HG03066 (cell line): ENCODE data around the gene TICRR.
"Not testable (repeated sequence)": the region's sequence is repeated elsewhere in the genome, so short reads cannot be mapped to it uniquely, and the experiment has no call there.

Experiments
- ATAC-seq: cut with Tn5 transposase; IDR thresholded peaks from one replicate; pipeline ENCODE4 v1.9.1; 2021; ENCODE audit warnings: low read depth; ENCODE audit not compliant: unreplicated experiment

Gene TICRR, protein sequence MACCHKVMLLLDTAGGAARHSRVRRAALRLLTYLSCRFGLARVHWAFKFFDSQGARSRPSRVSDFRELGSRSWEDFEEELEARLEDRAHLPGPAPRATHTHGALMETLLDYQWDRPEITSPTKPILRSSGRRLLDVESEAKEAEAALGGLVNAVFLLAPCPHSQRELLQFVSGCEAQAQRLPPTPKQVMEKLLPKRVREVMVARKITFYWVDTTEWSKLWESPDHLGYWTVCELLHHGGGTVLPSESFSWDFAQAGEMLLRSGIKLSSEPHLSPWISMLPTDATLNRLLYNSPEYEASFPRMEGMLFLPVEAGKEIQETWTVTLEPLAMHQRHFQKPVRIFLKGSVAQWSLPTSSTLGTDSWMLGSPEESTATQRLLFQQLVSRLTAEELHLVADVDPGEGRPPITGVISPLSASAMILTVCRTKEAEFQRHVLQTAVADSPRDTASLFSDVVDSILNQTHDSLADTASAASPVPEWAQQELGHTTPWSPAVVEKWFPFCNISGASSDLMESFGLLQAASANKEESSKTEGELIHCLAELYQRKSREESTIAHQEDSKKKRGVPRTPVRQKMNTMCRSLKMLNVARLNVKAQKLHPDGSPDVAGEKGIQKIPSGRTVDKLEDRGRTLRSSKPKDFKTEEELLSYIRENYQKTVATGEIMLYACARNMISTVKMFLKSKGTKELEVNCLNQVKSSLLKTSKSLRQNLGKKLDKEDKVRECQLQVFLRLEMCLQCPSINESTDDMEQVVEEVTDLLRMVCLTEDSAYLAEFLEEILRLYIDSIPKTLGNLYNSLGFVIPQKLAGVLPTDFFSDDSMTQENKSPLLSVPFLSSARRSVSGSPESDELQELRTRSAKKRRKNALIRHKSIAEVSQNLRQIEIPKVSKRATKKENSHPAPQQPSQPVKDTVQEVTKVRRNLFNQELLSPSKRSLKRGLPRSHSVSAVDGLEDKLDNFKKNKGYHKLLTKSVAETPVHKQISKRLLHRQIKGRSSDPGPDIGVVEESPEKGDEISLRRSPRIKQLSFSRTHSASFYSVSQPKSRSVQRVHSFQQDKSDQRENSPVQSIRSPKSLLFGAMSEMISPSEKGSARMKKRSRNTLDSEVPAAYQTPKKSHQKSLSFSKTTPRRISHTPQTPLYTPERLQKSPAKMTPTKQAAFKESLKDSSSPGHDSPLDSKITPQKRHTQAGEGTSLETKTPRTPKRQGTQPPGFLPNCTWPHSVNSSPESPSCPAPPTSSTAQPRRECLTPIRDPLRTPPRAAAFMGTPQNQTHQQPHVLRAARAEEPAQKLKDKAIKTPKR (N-terminal part only)

DNA sequence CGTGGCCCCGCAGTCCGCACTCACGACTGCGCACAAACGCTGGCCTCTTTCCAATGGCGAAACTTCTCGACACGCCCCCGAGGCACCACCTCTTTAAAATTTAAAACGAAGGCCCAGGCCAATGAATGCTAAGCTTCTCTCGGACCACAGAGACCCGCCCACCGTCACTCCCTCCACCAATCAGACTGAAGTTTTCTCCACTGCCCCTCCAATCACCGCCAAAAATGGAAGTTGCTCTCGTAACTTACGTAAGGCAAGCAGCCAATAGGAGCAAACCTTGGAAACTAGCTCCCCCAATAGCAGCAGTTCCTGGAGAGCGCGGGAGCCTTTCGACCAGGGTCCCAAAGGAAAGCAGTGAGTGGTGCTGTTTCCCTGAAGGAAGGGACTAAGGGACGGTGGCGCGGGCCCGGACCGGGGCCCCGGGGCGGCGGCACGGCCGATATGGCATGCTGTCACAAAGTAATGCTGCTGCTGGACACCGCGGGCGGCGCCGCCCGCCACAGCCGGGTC, at the start of gene TICRR:
Gene TICRR (plus strand): TSS at position 324 of the 510 bp plus-strand sequence. CDS start 118 bp downstream, at position 442.
- peak; percentile 96 for ATAC-seq

DNA sequence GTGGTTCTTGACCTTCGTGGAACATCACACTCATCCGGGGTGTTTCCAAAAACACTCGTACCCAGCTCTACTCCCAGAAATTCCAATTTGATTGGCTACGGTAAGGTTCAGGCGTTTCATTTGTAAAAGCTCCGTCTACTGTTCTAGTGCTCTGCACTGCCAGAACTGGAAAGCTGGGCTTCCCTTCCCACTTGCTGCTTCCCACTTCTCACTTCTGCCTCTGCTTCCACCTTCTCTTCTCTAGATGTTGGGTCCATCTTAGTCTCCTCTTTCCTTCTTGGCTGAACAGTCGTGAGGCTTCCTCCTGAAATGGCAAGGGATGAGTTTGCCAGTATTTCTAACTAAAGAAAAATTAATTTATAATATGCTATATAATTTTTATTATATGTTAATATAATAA, 49.1 kb upstream of the TICRR start:
- ATAC-seq = no peak

DNA sequence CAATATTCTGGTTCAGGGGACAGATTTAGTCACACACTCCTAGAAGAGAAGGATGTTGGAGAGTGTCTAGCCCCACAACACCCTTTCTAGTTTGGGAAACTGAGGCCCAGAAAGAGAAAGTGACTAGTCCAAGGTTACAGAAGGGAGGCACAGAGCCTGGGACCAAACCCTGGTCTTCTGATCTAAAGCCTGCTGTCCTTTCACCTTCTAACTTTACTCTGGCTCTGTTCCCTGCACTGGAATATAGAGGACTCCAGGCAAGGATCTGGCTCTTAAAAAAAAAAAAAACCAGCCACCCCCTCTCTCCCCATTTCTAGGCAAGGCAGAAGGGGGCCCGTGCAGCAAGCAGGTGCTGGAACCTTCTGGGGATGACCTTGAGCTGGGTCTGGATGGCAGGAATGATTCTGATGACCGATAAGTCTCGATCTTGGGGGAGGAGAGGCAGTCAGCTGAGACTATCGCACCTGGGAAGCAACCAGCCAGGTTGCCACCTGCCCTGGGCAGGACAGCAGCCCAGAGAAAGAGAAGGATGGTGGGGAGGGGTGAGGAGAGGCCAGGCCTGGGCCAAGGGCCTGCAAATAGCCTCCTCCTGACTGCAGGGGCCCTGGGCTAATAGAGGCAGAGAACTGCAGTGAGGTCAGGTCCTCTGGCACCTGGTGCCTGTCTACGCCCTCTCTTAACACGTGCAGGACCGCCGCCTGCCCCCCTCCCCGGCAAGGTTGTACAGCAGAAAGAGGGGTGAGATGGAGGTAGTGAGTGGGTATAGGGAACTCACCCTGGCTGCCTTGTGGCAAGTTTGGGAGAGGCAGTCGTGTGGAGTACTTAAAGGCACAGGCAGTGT, 48.4 kb upstream of the TICRR start:
- no peak for ATAC-seq

DNA sequence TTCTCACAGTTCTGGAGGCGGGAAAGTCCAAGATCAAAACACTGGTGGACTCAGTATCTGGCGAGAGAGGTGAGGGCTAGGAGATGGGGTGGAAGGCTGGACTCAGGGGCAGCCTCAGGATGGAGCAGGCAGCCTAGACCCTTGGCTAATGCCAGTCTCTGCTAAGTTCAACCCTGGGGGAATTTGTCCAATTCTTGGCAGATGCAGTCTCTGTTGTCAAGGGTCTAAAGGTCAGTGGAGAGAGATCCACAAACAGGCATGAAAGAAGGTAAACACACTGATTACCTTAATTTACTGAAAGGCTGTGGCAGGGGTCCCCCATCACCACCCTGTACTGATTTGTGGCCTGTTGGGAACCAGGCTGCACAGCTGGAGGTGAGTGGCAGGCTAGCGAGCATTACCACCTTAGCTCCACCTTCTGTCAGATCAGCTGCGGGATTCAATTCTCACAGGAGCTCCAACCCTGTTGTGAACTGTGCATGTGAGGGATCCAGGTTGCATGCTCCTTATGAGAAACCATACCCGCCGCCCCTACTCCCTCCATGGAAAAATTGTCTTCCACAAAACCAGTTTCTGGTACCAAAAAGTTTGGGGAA, 46.4 kb upstream of the TICRR start:
- no peak for ATAC-seq

DNA sequence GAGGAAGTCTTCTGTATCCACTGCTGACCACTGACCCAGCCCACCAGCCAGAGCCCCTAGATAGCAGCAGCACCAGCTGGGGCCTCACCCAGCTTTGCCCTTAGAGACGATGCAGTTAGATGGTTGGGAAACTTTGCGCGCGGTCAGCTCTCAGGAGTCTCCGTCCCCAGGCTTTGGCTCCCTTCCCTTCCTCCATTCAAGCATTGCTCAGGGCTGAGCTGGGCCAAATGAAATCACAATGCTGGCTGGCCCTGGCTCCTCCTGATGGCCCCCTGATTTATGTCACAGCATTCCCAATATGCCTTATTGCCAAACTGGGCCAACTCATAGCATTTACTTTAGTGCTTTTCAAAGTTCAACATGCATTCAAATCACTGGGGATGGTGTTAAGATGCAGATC, 44.3 kb upstream of the TICRR start:
- ATAC-seq = no peak

DNA sequence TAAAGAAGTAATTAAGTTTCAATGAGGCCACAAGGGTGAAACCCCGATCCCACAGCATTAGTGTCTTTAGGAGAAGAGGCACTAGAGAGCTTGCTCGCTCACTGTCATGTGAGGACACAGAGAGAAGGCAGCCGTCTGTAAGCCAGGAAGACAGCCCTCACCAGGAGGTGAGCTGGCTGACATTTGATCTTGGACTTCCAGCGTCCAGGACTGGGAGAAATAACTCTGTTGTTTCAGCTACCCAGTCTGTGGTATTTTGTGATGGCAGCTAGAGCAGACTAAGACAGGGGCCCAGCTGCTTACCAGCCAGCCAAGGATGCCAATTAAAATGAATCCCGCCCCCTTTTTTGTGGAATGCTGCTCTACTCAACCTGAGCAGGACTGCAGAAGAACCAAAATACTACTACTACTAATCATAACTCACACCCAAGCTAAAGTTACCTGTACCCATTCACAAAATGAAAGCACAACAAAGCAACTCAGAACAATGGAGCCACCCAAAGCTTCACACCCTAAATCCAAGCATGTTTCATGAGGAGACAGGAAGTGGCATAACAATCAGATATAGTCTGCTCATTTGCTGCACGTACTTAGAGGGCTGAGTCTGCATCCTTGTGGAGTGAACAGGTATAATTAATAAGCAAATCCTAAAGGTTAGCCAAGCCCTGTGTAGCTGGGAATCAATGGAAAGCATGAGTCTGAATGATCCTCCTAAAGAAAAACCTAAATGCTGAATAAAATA, 43.3 kb upstream of the TICRR start:
- ATAC-seq = no peak

DNA sequence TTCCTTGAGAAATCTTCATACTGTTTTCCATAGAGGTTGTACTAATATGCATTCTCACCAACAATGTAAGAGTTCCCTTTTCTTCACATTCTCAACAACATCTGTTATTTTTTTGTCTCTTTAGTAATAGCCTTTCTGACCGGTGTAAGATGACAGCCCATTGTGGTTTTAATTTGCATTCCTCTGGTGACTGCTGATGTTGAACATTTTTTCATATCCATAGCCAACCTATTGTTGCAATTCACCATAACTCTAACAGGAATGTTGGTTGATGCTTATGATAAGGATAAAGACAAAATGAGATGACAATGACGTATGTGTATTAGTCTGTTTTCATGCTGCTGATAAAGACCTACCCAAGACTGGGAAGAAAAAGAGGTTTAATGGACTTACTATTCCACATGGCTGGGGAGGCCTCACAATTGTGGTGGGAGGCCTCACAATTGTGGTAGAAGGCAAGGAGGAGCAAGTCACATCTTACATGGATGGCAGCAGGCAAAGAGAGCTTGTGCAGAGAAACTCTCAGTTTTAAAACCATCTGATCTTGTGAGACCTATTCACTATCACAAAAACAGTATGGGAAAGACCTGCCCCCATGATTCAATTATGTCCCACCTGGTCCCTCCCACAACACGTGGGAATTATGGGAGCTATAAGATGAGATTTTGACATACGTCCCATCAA, 41.3 kb upstream of the TICRR start:
- ATAC-seq = no peak

DNA sequence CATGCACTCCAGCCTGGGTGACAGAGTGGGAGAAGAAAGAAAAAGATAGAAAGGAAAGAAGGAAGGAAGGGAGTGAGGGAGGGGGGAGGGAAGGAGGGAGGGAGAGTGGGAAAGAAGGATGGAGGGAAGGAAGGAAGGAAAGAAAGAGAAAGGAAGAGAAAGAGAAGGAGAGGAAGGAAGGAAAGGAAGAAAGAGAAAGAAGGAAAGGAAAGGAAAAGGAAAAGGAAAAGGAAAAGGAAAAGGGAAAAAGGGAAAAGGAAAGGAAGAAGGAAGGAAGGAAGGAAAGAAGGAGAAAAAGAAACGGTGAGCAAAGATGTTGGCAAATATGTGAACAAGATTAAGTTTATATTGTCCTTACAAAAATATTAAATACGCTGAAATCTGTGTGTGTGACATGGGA, 36.2 kb upstream of the TICRR start:
- no peak for ATAC-seq

DNA sequence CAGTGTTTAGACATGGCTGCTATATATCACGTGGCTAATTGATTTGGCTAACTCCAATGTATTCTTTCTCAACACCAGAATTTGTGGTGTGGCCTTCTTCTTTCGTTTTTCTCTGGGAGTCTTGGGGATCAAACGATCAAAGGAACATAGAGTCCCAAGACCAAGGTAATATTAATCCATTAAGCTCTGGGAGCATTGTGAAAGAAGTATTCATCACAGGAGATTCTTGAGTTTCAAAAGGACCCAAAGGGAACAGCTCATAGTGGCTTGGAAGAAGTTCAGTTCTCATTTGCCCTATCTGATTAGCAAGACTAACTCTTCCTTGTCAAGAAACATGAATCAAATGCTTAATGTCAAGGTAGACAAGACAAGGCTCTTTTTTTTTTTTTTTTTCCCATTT, 32.9 kb upstream of the TICRR start:
- no peak for ATAC-seq

DNA sequence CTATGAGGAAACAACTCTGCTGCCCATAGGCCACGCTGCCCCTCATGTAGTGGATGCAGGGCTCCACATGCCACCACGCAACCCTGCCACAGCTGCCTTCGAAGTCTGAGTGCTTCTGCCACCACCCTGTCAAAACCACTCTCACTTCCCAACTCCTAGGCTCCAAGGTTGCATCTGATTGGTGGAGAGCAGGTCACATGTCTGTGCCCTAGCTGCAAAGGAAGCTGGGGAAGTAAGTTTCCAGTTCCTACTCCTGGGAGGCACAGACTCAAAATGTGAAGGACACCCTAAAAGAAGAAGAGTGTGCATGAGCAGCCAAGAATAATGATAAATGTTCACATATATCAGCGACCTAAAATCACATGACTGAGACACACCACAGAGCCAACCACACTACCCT, 31.9 kb upstream of the TICRR start:
- no peak for ATAC-seq

DNA sequence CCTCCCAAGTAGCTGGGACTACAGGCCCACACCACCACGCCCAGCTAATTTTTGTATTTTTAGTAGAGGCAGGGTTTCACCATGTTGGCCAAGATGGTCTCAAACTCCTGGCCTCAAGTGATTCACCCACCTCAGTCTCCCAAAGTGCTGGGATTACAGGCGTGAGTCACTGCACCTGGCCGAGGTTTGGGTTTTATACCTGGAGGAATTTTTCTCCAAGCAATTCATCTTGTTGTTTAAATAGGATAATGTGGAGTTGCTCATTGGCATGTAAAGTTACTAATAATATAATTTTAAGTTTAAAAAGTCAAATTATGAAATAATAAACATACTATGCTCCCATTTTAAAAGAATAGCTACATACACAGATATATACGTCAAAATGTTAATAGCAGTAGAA, 26.1 kb upstream of the TICRR start:
- not testable (repeated sequence) for ATAC-seq

DNA sequence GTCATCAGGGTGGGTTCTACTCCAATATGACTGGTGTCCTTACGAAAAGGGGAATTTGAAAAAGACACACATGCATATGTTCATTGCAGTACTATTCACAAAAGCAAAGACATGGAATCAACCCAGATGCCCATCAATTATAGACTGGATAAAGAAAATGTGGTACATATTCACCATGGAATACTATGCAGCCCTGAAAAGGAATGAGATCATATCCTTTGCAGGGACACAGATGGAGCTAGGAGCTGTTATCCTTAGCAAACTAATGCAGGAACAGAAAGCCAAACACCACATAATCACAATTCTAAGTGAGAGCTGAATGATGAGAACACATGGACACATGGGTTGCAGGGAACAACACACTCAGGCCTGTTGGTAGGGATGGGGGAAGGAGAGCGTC, 24.8 kb upstream of the TICRR start:
- ATAC-seq = no peak

DNA sequence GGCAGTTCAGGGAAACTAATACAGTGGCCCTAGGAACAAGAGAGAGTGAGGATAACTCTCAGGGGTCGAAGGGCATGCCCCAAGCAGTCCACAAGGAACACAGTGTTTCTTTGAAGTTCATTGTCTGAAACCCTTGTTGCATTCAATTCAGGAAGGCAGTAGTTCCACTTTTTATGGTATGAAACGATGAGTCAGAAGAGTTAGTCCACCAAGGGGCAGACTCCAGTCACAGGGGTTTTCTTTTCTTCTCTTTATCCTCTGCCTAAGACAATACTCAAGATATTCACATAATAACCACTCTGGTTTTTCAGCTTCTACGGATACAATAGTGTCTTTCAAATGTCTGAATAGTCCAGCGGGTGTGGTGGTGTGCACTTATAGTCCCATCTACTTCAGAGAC, 23.7 kb upstream of the TICRR start:
- ATAC-seq = peak; percentile 67

DNA sequence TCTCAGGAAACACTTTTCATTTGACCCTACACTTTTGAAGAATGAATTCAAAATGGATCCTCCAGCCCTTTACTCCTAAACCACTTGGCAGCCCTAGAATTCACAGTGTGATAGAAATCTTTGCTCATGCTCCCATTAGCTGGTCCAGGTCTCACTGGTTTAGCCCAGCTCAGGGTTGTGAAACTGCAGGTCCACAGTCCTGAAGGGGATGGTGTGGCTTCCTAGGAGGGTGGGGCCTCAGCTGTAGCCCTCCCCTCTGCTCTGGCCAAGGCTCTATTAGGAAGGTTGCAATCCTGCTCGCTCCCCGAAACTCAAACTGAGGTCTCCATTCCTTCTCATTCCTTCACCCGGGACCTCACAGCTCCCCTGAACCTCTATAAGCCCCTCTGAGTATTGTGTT, 21.6 kb upstream of the TICRR start:
- no peak for ATAC-seq

DNA sequence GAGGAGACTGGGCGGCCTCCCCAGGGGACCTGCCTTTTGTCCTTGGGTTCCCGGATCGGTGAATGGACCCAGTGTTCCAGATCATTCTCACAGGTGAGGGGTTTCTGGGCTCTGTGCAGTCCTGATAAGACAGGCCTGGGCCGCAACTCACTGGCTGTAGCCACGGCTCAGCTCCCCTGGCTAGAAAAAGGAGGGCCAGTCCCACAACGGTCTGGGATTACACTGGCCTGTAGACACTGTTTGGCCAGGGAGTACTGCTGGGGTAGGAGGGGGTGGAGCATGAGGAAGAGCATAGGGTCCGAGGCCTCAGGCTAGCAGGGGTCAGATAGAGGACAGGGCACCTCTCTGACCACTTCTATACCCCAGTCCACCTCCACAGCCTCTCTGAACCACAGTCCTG, 21.0 kb upstream of the TICRR start:
- no peak for ATAC-seq

DNA sequence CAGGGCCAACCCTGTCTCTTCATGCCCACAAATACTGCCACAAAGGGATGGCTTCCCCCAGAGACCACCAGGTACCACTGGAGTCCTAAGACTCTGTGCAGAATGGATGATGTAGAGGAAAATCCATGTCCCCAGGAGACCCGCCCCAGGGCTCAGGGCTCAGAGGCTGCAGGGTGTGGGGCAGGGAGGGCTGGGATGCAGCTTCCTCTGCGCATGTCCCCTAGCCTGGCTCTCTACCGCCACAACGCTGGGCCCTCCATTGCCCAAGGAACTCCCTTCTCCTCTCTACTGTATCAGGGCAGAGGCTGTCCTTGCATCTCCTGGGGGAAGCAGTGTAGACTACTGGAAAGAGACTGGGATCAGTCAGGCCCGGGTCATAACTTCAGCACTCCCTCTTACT, 19.5 kb upstream of the TICRR start:
- ATAC-seq = no peak

DNA sequence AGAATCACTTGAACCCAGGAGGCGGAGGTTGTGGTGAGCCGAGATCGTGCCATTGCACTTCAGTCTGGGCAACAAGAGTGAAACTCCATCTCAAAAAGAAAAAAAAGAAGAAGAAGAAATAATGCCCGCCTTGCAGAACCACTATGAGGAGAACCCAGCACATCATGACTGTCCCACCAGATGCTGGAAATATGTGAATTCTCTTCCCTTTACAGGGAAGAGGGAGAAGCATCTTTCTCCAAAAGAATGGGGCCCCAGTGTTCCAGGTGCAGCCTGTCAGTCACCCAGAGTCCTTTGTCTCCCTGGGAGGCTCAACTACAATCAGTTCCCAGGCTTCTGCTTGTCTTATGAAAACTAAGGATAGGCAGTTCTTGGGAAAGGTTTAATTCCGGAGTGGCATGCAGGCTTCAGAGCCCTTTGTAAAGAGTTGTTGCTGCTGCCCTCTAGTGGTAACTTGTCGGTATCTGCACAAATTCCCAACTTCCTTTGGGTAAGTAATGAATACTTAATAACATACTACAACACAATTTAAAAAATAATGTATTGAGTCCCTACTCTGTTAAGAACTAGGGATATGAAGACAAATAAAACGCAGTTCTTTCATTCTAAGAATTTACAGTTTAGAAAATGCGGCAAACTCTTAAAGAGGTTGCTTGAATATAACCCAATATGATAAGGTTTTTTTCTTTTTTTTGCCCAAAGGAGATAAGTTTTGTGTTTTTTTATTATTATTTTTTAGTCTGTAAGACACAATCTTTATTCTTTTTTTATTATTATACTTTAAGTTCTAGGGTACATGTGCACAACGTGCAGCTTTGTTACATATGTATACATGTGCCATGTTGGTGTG, 18.6 kb upstream of the TICRR start:
- no peak for ATAC-seq
